ENCODE results near the gene FXYD4. TPM values are rescaled to one million over a fixed set of nuclear protein-coding genes. Genes with fewer than 3 reads are reported as not detected.

Gene FXYD4
- total and polyA plus RNA-seq, 4 donors = 0.65 to 3.9 (median 2.9) TPM; not detected in 1

DNA sequence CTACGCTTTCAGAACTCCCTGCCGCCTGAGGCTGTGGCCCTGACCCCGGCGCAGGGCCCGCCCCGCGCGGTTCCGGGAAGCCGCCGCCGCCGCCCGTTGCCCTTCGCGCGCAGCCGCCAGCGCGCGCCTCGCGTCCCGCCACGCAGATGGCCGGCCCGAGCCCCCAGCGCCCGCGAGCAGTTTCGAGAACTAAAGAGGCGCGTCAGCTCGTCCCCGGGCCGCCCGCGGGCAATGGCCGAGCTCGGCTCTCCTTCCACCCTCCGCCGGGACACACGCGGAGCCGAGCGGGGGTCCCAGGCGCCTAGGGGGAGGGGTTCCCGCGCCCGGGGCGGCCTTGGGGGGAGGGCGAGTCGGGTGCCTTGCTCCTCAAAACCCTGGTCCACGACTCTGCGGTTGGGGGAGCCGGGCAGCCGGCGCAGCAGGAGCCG lies 35.7 kb downstream of the FXYD4 start:
- DNase-seq (peak in 2 of 3 donors; percentile 63 to 71), ATAC-seq (ENCODE audit: insufficient read depth, low FRiP score) (peak; percentile 17)
- 0 to 1% methylated on average over 59 of the region's 59 CpGs for WGBS, 2 donors
- Histone ChIP-seq H3K9me3 (ENCODE audit: control insufficient read depth in 4 of 4, insufficient read depth in 3 of 4, low read length in 3 of 4) (no peaks in the 10 kb centered on the region), H3K27me3 (ENCODE audit: control insufficient read depth in 3 of 3, insufficient read depth in 3 of 3, low read length in 2 of 3) (no peaks in the 10 kb centered on the region), H3K4me1 (ENCODE audit: control insufficient read depth in 5 of 5, insufficient read depth in 5 of 5, low read length in 5 of 5) (peaks cover 4 to 21% (median 12%) of the 10 kb centered on the region in 5 donors), H3K4me3 (peak overlapping the region; percentile 94), H3K36me3 (ENCODE audit: control insufficient read depth in 4 of 4, insufficient read depth in 4 of 4, low read length in 4 of 4) (peaks cover 0 to 3% (median 0%) of the 10 kb centered on the region in 4 donors), H3K9ac (ENCODE audit: insufficient read depth in 1 of 2, low read length in 2 of 2) (peak overlapping the region; percentile 73 to 93), H3K27ac (ENCODE audit: low read depth in 1 of 2, low read length in 1 of 2) (peak overlapping the region; percentile 99)
- TF ChIP-seq, protein P1, sequence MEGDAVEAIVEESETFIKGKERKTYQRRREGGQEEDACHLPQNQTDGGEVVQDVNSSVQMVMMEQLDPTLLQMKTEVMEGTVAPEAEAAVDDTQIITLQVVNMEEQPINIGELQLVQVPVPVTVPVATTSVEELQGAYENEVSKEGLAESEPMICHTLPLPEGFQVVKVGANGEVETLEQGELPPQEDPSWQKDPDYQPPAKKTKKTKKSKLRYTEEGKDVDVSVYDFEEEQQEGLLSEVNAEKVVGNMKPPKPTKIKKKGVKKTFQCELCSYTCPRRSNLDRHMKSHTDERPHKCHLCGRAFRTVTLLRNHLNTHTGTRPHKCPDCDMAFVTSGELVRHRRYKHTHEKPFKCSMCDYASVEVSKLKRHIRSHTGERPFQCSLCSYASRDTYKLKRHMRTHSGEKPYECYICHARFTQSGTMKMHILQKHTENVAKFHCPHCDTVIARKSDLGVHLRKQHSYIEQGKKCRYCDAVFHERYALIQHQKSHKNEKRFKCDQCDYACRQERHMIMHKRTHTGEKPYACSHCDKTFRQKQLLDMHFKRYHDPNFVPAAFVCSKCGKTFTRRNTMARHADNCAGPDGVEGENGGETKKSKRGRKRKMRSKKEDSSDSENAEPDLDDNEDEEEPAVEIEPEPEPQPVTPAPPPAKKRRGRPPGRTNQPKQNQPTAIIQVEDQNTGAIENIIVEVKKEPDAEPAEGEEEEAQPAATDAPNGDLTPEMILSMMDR (IDR thresholded peaks at IDR 0.05; ENCODE audit: control extremely low read depth, extremely low read depth) = no peak

DNA sequence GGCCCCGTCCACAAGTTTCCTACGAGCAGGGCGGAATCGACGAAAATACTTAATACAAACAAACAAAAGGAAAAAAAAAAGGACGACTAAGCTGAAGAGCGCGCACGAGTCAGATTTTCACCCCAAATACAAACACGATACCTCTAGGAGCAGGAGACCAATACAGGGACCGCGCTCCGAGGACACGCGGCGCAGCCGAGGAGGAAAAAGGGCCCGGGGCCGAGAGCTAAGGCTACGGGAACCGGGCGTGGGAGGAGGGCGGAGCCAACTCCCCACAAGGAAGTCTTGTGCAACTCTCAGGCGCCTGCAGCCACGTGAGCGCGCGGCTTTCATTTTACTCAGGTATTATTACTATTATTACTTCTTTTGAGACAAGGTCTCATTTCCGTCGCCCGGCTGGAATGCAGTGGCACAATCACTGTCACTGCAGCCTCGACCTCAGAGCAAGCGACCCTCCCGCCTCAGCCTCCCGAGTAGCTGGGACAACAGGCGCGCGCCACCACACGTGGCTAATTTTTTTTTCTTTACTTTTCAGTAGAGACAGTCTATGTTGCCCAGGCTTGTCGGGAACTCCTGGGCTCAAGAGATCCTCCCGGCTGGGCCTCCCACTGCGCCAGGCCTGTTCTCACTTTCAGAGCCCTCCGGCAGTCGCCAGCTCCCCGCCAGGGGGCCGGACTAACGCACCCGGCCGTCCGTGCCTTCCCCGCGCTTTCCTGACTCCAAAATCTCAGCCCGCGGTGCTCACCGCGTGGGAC lies 36.3 kb downstream of the FXYD4 start:
- WGBS, 2 donors = 1% methylated on average over 55 to 56 of the region's 56 CpGs
- ATAC-seq (ENCODE audit: insufficient read depth, low FRiP score) (peak; percentile 46), DNase-seq (peak; percentile 89 to 95 (median 94))
- TF ChIP-seq, protein P1 (IDR thresholded peaks at IDR 0.05; ENCODE audit: control extremely low read depth, extremely low read depth) = no peak
- Histone ChIP-seq H3K4me1 (ENCODE audit: control insufficient read depth in 5 of 5, insufficient read depth in 5 of 5, low read length in 5 of 5) (peaks cover 4 to 21% (median 10%) of the 10 kb centered on the region in 5 donors), H3K36me3 (ENCODE audit: control insufficient read depth in 4 of 4, insufficient read depth in 4 of 4, low read length in 4 of 4) (peaks cover 0 to 3% (median 0%) of the 10 kb centered on the region in 4 donors), H3K27me3 (ENCODE audit: control insufficient read depth in 3 of 3, insufficient read depth in 3 of 3, low read length in 2 of 3) (no peaks in the 10 kb centered on the region), H3K4me3 (peak overlapping the region; percentile 94), H3K27ac (ENCODE audit: low read depth in 1 of 2, low read length in 1 of 2) (peak overlapping the region; percentile 99), H3K9ac (ENCODE audit: insufficient read depth in 1 of 2, low read length in 2 of 2) (peak overlapping the region; percentile 73 to 93), H3K9me3 (ENCODE audit: control insufficient read depth in 4 of 4, insufficient read depth in 3 of 4, low read length in 3 of 4) (no peaks in the 10 kb centered on the region)

DNA sequence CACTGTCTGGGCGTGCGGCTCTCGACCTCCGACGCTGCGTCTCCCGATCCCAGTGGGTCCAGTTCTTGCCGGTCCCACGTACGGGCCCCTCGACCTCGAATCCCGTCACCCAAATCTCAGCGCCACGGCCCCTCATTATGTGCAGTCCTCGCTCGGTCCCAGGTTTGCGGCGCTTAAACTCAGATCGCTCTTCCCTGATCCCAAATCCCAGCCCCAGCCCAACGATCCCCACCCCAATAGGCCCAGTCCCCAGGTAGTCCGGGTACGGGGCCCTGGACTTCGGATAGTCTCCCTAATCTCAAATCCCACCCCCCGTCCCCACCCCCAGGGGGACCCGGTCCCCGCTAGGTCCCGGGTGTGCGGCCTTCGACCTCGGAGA lies 36.9 kb downstream of the FXYD4 start:
- TF ChIP-seq, protein P1 (IDR thresholded peaks at IDR 0.05; ENCODE audit: control extremely low read depth, extremely low read depth) = no peak
- peak; percentile 0 for ATAC-seq (ENCODE audit: insufficient read depth, low FRiP score)

More for the DNA sequence above, 36.9 kb downstream of the FXYD4 start:
- Histone ChIP-seq H3K27me3 (ENCODE audit: control insufficient read depth in 3 of 3, insufficient read depth in 3 of 3, low read length in 2 of 3) (no peaks in the 10 kb centered on the region), H3K4me1 (ENCODE audit: control insufficient read depth in 5 of 5, insufficient read depth in 5 of 5, low read length in 5 of 5) (peaks cover 4 to 21% (median 7%) of the 10 kb centered on the region in 5 donors), H3K36me3 (ENCODE audit: control insufficient read depth in 4 of 4, insufficient read depth in 4 of 4, low read length in 4 of 4) (peaks cover 0 to 3% (median 0%) of the 10 kb centered on the region in 4 donors), H3K9ac (ENCODE audit: insufficient read depth in 1 of 2, low read length in 2 of 2) (peak overlapping the region; percentile 9 to 93), H3K4me3 (peak overlapping the region; percentile 94), H3K27ac (ENCODE audit: low read depth in 1 of 2, low read length in 1 of 2) (peak overlapping the region; percentile 94 to 99), H3K9me3 (ENCODE audit: control insufficient read depth in 4 of 4, insufficient read depth in 3 of 4, low read length in 3 of 4) (no peaks in the 10 kb centered on the region)
- peak in 1 of 3 donors; percentile 71 for DNase-seq
- 1% methylated on average over 31 of the region's 31 CpGs for WGBS, 2 donors

Measured in lung (tissue), 12 donors.